ENCODE data around the gene PIAS4. TPM values are rescaled to one million over a fixed set of nuclear protein-coding genes. Genes with fewer than 3 reads are reported as not detected.
A peak's percentile ranks its signal among the peaks of the same experiment; 100 is the strongest.

PIAS4 gene
- total and polyA plus RNA-seq, 2 of the 13 experiments (the other 11 are each of a cell fraction or from before 2014, with no cell fraction given), result 9.0 to 20.1 TPM

DNA sequence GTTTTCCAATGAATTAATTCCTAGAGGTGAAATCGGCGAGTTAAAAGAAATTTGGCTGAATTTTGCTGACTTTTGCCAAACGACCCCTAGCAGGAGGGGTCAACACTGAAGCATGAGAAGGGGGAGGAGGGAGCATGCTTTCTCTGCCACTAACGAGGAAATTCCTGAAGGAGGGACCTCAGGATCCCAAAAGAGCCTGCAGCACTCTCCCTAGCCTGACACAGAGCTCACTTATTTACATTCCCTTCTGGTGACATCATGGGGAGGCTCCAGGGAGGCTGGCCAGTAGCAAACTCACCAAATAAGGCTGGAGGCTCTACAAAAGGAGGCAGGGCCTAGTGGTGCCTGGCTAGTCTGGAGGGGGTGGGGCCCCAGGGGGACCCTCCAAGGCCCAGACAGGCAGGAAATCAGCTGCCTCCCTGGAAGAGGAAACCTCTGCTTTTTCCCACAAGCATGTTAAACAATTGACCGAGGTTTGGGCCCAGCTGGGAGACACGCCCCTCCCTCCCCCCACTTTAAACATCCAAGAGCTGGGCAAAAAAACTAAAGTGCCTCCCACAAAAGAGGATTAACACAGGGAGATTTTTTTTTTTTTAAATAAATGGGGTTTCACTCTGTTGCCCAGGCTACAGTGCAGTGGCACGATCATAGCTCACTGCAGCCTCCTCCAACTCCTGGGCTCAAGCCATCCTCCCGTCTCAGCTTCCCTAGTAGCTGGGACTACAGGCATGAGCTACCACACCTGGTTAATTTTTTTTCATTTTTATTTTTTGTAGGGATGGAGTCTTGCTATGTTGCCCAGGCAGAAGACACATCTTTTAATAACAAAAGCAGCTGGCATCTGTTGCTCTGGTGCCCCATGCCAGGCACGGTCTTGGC is 38.7 kb upstream of the PIAS4 start (continued):
- TF ChIP-seq, protein P1, sequence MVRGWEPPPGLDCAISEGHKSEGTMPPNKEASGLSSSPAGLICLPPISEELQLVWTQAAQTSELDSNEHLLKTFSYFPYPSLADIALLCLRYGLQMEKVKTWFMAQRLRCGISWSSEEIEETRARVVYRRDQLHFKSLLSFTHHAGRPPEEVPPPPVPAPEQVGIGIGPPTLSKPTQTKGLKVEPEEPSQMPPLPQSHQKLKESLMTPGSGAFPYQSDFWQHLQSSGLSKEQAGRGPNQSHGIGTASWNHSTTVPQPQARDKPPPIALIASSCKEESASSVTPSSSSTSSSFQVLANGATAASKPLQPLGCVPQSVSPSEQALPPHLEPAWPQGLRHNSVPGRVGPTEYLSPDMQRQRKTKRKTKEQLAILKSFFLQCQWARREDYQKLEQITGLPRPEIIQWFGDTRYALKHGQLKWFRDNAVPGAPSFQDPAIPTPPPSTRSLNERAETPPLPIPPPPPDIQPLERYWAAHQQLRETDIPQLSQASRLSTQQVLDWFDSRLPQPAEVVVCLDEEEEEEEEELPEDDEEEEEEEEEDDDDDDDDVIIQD (CRISPR knock-in tag; IDR thresholded peaks at IDR 0.05; ENCODE audit: low read depth), result 0 out of 2 replicates have a peak, but pooled peaks have one; percentile 16
- TF ChIP-seq ETV5 (CRISPR knock-in tag; IDR thresholded peaks at IDR 0.05; ENCODE audit: borderline replicate concordance) (peak; percentile 57; the same call in 1 of the 2 replicates), ZNF44 (CRISPR knock-in tag; IDR thresholded peaks at IDR 0.05) (no peak), MAFF (IDR thresholded peaks at IDR 0.05; ENCODE audit: low read depth, low read length) (peak; percentile 56), JUN (CRISPR knock-in tag; IDR thresholded peaks at IDR 0.05) (peak; percentile 99), XRCC5 (optimal IDR thresholded peaks at IDR 0.05; ENCODE audit: low read length) (peak; percentile 74), KMT2B (CRISPR knock-in tag; IDR thresholded peaks at IDR 0.05) (peak; percentile 41; the same call in 1 of the 2 replicates), ZNF703 (CRISPR knock-in tag; IDR thresholded peaks at IDR 0.05; ENCODE audit: borderline replicate concordance) (no peak), PRDM10 (CRISPR knock-in tag; IDR thresholded peaks at IDR 0.05; ENCODE audit: low read depth) (0 out of 2 replicates have a peak, but pooled peaks have one; percentile 28), MAFK (conservative IDR thresholded peaks at IDR 0.05 in 1 of 2, IDR thresholded peaks at IDR 0.05 in 1 of 2; ENCODE audit: low read length in 2 of 2) (peak; percentile 36 to 41; a peak in 2 of 4 replicates), ATF1 (CRISPR knock-in tag; IDR thresholded peaks at IDR 0.05) (peak; percentile 40; the same call in 1 of the 2 replicates), TEAD3 (CRISPR knock-in tag; optimal IDR thresholded peaks at IDR 0.05; ENCODE audit: borderline replicate concordance) (peak; percentile 99), GTF3A (CRISPR knock-in tag; conservative IDR thresholded peaks at IDR 0.05) (no peak), ZNF432 (CRISPR knock-in tag; IDR thresholded peaks at IDR 0.05; ENCODE audit: borderline replicate concordance) (no peak), ZNF83 (CRISPR knock-in tag; IDR thresholded peaks at IDR 0.05; ENCODE audit: borderline replicate concordance) (no peak), ATF2 (CRISPR knock-in tag; IDR thresholded peaks at IDR 0.05) (peak; percentile 100), REL (CRISPR knock-in tag; conservative IDR thresholded peaks at IDR 0.05) (no peak), KMT2A (CRISPR knock-in tag; IDR thresholded peaks at IDR 0.05) (0 out of 2 replicates have a peak, but pooled peaks have one; percentile 20)

Data from HepG2 (cell line).